22Rv1 (cell line): ENCODE results near the gene TRAPPC10.
"Not testable (repeated sequence)": the region's sequence is repeated elsewhere in the genome, so short reads cannot be mapped to it uniquely, and the experiment has no call there.

ENCODE experiments used
- ZFX ChIP-seq: fragments of 450-650 bp; IDR thresholded peaks from 2 replicates; pipeline ENCODE4 v1.6.1; 2017; ENCODE audit warnings: antibody characterized with exemption, borderline replicate concordance
- TF ChIP-seq, protein P1 (sequence below): fragments of 450-650 bp; IDR thresholded peaks from 2 replicates; pipeline ENCODE4 v1.5.1; 2017; ENCODE audit warnings: mild to moderate bottlenecking

DNA sequence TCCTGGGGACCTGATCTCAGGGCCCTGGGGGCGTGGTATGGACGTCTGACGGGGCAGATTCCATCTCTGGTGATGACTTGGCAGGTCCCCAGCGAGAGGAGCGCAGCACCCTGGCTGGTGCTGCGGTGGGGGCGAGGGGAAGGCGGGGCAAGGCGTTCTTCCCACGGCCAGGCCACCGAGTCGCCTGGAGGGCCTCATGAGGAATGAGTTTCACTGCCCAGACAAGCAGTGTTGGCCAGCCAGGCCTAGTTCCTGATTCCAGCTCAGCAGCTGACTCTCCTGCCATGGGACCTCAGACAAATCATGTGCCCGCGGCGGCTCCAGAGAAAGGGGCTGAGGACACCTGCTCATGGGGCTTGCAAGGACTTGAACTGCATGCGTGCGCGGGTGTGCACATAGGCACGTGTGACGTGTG is 142.7 kb downstream of the TRAPPC10 start:
- TF ChIP-seq, protein P1, sequence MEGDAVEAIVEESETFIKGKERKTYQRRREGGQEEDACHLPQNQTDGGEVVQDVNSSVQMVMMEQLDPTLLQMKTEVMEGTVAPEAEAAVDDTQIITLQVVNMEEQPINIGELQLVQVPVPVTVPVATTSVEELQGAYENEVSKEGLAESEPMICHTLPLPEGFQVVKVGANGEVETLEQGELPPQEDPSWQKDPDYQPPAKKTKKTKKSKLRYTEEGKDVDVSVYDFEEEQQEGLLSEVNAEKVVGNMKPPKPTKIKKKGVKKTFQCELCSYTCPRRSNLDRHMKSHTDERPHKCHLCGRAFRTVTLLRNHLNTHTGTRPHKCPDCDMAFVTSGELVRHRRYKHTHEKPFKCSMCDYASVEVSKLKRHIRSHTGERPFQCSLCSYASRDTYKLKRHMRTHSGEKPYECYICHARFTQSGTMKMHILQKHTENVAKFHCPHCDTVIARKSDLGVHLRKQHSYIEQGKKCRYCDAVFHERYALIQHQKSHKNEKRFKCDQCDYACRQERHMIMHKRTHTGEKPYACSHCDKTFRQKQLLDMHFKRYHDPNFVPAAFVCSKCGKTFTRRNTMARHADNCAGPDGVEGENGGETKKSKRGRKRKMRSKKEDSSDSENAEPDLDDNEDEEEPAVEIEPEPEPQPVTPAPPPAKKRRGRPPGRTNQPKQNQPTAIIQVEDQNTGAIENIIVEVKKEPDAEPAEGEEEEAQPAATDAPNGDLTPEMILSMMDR: not testable (repeated sequence)
- not testable (repeated sequence) for TF ChIP-seq ZFX
